GM12891 (cell line): ENCODE results near the gene RASSF6.

Experiments
- PAX5 ChIP-seq: IDR thresholded peaks from 2 replicates; pipeline ENCODE4 v1.6.1; 2011; ENCODE audit warnings: low read length, moderate library complexity, mild to moderate bottlenecking; ENCODE audit not compliant: insufficient read depth, severe bottlenecking
- POLR2A ChIP-seq: IDR thresholded peaks from 2 replicates; pipeline ENCODE4 v1.6.1; 2011; ENCODE audit warnings: low read depth, low read length, control low read depth
- POLR2AphosphoS5 ChIP-seq: IDR thresholded peaks from 2 replicates; pipeline ENCODE4 v1.6.1; 2011; ENCODE audit warnings: low read depth, low read length, control low read depth
- POU2F2 ChIP-seq: IDR thresholded peaks from 2 replicates; pipeline ENCODE4 v1.6.1; 2011; ENCODE audit warnings: low read depth, mild to moderate bottlenecking, control low read depth, low read length, moderate library complexity
- SPI1 ChIP-seq: IDR thresholded peaks from 2 replicates; pipeline ENCODE4 v1.6.1; 2011; ENCODE audit warnings: low read depth, low read length, control low read depth
- TAF1 ChIP-seq: IDR thresholded peaks from 2 replicates; pipeline ENCODE4 v1.6.1; 2011; ENCODE audit warnings: low read depth, low read length, control low read depth

GRCh38 chr4:73599182-73599581 lies 21.1 kb downstream of the RASSF6 start:
- TF ChIP-seq POLR2AphosphoS5 = no peak
- no peak for TF ChIP-seq POLR2A
- no peak for TF ChIP-seq TAF1
- no peak for TF ChIP-seq POU2F2
- no peak for TF ChIP-seq SPI1
- no peak for TF ChIP-seq PAX5
